Natural killer cell treated with Interleukin-12 subunit alpha and Interleukin-12 subunit beta and Interleukin-15 and Interleukin-18, amount 100 ng/mL, for 72 hours (primary cell): ENCODE measurements around the gene CRACR2A. TPM values are rescaled to one million over a fixed set of nuclear protein-coding genes. Genes with fewer than 3 reads are reported as not detected.

ENCODE experiments used
- total RNA-seq, 2 donors: library from RNA; stranded (reverse); gene quantifications; one replicate each; pipeline ENCODE4 v1.2.3, GENCODE V29; 2022

CRACR2A gene
- total RNA-seq, 2 donors from 2014 or later = 134 to 139 TPM

Other genes with a start within 250 kb of the CRACR2A start
- gene PARP11, start 120.3 kb upstream of the CRACR2A start, total RNA-seq = 10 to 100 TPM; 17.7 to 19.8 TPM